Small intestine (tissue), 7 donors: ENCODE measurements around the gene DHRS1. TPM values are rescaled to one million over a fixed set of nuclear protein-coding genes. Genes with fewer than 3 reads are reported as not detected.
"Not testable (repeated sequence)": the region's sequence is repeated elsewhere in the genome, so short reads cannot be mapped to it uniquely, and the experiment has no call there.

Experiments used
- DNase-seq, 2 donors: peaks; one replicate each; pipeline versions ENCODE4 v3.0.0 to v3.0.0-alpha.2; 2013
- FAIRE-seq: peaks from 2 replicates; lab custom pipeline; 2012; peaks lifted over from hg19 to GRCh38; lab: Jason Lieb, UNC
- H3K27ac ChIP-seq, 3 donors: one replicate each; pipeline ENCODE4 v1.5.1; 2013; ENCODE audit warnings: low read length in 2 of 3, mild to moderate bottlenecking in 2 of 3, control low read depth in 1 of 3, inconsistent platforms in 1 of 3, low read depth in 1 of 3, moderate library complexity in 1 of 3
- H3K27me3 ChIP-seq, 3 donors: one replicate each; pipeline ENCODE4 v1.6.1; 2013; ENCODE audit warnings: low read length in 3 of 3, inconsistent platforms in 1 of 3; ENCODE audit not compliant: control insufficient read depth in 3 of 3, insufficient read depth in 3 of 3
- H3K36me3 ChIP-seq, 3 donors: one replicate each; pipeline ENCODE4 v1.6.1; 2013; ENCODE audit warnings: low read length in 3 of 3, inconsistent platforms in 1 of 3, low read depth in 1 of 3, mild to moderate bottlenecking in 1 of 3, moderate library complexity in 1 of 3; ENCODE audit not compliant: control insufficient read depth in 3 of 3, insufficient read depth in 2 of 3
- H3K4me1 ChIP-seq, 3 donors: one replicate each; pipeline ENCODE4 v1.6.1; 2013; ENCODE audit warnings: low read length in 2 of 3, inconsistent platforms in 1 of 3, low read depth in 1 of 3, mild to moderate bottlenecking in 1 of 3, moderate library complexity in 1 of 3; ENCODE audit not compliant: control insufficient read depth in 3 of 3, insufficient read depth in 2 of 3
- H3K4me3 ChIP-seq, 3 donors: one replicate each; pipeline ENCODE4 v1.5.1; 2013; ENCODE audit warnings: low read length in 3 of 3, control low read depth in 1 of 3, inconsistent platforms in 1 of 3, low read depth in 1 of 3, mild to moderate bottlenecking in 1 of 3, moderate library complexity in 1 of 3
- H3K9me3 ChIP-seq, 2 donors: one replicate each; pipeline ENCODE4 v1.6.1; 2013; ENCODE audit warnings: low read depth in 1 of 2, low read length in 1 of 2; ENCODE audit not compliant: control insufficient read depth in 2 of 2, insufficient read depth in 1 of 2
- WGBS, 3 donors: extraction: QIAGEN DNeasy Blood & Tissue Kit; methylation state at CpG; one replicate each; pipeline ENCODE4 v1.1.7; 2013; 5-methylcytosine and 5-hydroxymethylcytosine counted together
- polyA plus RNA-seq, 4 donors: library from polyadenylated mRNA; stranded (reverse) in 3 of 4; unstranded in 1 of 4; fragments of 200-250 nt in 3 of 4; fragments of 120-200 nt in 1 of 4; gene quantifications; one replicate each; pipeline versions ENCODE4 v1.2.1 to v1.2.3, GENCODE V29; 2013
- donor health status: healthy with polysubstance abuse.
- donor health status: control.
- donor health status: control.
- donor health status: Bipolar disorder and iron deficiency.
- donor health status: healthy.

DHRS1 gene
- polyA plus RNA-seq, 4 donors: 45.2 to 95.7 (median 66.5) TPM

DNA sequence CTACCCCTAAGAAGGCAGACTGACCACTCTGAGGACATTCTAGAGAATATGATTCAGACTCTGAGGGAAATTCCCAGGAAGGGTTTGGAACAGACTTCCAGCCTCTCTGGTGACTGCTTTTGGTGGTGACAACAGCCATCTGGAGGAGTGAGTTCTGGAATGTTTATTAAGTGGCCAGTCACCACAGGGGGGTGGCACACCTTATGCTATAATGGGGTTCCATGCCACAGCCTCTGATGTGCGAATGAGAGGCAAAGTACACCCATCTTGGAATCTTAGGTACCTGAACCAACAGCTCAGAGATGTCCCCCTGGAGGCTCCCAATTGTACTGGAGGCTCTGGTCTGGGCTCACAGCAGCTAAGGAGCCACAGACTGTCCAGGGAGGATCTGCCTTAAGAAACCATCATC is 47.7 kb downstream of the DHRS1 start:
- FAIRE-seq: no peak
- no peak for DNase-seq

DNA sequence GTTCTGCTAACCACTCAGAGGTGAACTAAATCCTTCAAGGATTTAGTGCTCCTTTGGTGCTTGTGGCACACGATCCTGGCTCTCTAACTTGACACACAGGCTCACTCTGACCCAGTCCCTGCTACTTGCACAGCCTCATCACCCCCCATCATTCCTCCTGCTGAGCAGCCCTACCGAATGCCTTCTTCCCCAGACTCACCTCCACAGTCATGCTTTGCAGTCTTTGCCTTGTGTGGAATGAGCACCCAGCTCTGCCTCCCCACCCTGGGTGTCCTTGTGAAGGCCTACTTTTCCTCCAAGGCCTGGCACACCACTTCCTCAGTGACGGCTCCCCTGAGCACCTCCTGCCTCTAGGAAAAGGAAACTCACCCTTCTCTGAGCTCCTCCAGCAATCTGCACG is 49.2 kb downstream of the DHRS1 start:
- H3K4me1 ChIP-seq: peaks cover 0 to 24% (median 0%) of the 10 kb centered on the region in 3 donors
- H3K36me3 ChIP-seq: peaks cover 0 to 38% (median 0%) of the 10 kb centered on the region in 3 donors
- H3K27ac ChIP-seq: no peak overlapping the region
- H3K9me3 ChIP-seq: no peaks in the 10 kb centered on the region
- no peak overlapping the region for H3K4me3 ChIP-seq
- DNase-seq (no peak), FAIRE-seq (no peak)
- 62 to 74% (median 68%) methylated on average over 4 of the region's 4 CpGs for WGBS, 3 donors
- H3K27me3 ChIP-seq: no peaks in the 10 kb centered on the region

More for the DNA sequence above, 47.7 kb downstream of the DHRS1 start:
- Histone ChIP-seq H3K4me1 (peaks cover 0 to 32% (median 0%) of the 10 kb centered on the region in 3 donors), H3K4me3 (no peak overlapping the region), H3K27ac (peak overlapping the region in 1 of 3 donors; percentile 39), H3K27me3 (no peaks in the 10 kb centered on the region), H3K36me3 (peaks cover 0 to 45% (median 0%) of the 10 kb centered on the region in 3 donors), H3K9me3 (no peaks in the 10 kb centered on the region)
- WGBS, 3 donors: 77 to 91% (median 87%) methylated on average over 1 of the region's 1 CpG

DNA sequence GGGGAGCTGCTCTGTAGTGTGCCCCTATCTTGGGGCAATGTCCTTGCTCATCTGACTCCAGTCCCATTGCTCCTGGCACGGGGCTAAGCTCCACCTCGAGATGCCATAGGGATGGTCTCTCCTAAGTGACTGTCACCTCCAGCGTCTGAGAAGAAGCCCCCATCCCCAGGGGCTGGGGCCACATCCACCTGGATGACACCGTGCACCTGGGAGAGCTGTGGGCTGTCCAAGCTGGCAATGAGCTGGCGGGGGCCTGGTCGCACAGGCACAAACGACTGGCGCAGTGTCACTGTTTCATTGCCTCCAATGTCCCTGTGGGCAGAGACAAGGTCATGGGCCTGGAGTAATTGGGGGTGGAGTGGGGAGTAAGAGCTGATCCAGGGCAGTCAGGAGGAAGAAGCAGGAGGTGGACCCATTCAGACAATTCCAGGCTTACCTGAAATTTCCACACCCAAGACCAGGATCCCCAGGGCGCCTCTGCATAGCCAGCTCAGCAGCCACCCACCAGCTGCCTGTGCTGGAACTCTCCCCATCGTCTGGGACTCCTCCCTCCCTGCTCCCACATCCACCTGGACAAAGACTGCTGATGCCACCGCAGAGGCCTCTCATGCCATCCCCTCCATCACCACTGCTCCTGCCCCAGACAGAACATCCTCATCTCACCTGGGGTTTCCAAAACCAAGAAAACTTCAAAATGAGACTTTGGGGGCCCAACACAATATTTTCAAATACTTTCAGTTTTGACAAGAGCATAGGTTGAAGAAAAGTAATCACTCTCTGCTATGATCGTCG is 50.2 kb downstream of the DHRS1 start:
- Histone ChIP-seq H3K4me3 (no peak overlapping the region), H3K27me3 (no peaks in the 10 kb centered on the region), H3K36me3 (peaks cover 0 to 29% (median 0%) of the 10 kb centered on the region in 3 donors), H3K9me3 (no peaks in the 10 kb centered on the region), H3K4me1 (peaks cover 0 to 17% (median 0%) of the 10 kb centered on the region in 3 donors), H3K27ac (no peak overlapping the region)
- FAIRE-seq (no peak), DNase-seq (no peak)
- 73 to 77% (median 74%) methylated on average over 13 of the region's 13 CpGs for WGBS, 3 donors

DNA sequence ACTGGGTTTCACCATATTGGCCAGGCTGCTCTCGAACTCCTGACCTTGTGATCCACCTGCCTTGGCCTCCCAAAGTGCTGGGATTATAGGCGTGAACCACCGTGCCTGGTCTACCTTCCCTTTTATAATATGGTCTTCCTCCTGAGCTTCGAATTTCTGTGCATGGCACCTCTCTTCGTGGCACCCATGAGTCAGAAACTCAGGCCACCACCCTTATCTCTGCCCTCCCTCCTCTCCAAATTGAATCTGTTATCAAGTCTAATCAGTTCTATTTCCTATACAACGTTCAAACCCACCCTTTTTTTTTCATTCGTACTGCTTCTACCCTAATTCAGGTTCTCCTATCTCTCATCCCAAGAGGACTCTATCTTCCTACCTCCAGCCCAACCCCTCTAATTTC is 52.2 kb downstream of the DHRS1 start:
- no peaks in the 10 kb centered on the region for H3K27me3 ChIP-seq
- H3K36me3 ChIP-seq: peaks cover 0 to 19% (median 0%) of the 10 kb centered on the region in 3 donors
- FAIRE-seq (no peak), DNase-seq (no peak)
- WGBS, 3 donors: 60 to 70% (median 69%) methylated on average over 7 of the region's 7 CpGs
- H3K27ac ChIP-seq: peak overlapping the region in 1 of 3 donors; percentile 73
- no peak overlapping the region for H3K4me3 ChIP-seq
- peaks cover 0 to 15% (median 0%) of the 10 kb centered on the region in 3 donors for H3K4me1 ChIP-seq
- no peaks in the 10 kb centered on the region for H3K9me3 ChIP-seq

DNA sequence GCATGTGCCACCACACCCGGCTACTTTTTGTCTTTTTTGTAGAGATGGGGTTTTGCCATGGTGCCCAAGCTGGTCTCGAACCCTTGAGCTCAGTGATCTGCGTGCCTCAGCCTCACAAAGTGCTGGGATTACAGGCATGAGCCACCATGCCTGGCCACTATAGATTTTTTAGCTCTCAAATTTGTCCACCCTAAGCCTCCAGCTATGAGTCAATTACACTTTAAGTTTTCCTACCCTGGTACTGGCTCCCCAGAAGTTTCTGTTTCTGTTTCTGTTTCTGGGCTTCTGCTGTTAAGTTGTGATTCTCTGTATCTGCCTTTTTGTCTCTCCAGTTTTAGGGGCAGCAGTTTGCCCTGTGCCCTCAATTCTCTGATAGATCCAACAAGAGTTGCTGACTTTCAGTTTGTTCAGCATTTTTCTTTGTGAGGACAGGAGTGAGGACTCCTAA is 52.8 kb downstream of the DHRS1 start:
- DNase-seq: peak; percentile 64 to 74
- H3K4me1 ChIP-seq: peaks cover 0 to 9% (median 0%) of the 10 kb centered on the region in 3 donors
- peak overlapping the region; percentile 6 to 87 (median 73) for H3K27ac ChIP-seq
- H3K27me3 ChIP-seq: no peaks in the 10 kb centered on the region
- no peaks in the 10 kb centered on the region for H3K9me3 ChIP-seq
- H3K36me3 ChIP-seq: peaks cover 0 to 16% (median 0%) of the 10 kb centered on the region in 3 donors
- FAIRE-seq: no peak
- WGBS, 3 donors: 52 to 67% (median 64%) methylated on average over 3 of the region's 3 CpGs
- H3K4me3 ChIP-seq: no peak overlapping the region

DNA sequence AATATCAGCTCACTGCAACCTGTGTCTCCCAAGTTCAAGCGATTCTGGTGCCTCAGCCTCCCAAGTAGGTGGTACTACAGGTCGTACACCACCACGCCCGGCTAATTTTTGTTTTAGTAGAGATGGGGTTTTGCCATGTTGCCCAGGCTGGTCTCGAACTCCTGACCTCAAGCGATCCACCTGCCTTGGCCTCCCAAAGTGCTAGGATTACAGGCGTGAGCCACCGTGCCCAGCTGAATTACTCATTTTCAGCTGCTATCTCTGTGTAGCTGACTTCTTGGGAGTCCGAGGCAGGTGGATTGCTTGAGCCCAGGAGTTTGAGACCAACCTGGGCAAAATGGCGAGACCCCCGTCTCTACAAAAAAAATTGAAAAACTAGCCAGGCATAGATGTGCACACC is 54.2 kb downstream of the DHRS1 start:
- Histone ChIP-seq H3K4me1 (peaks cover 0 to 24% (median 8%) of the 10 kb centered on the region in 3 donors), H3K36me3 (peaks cover 0 to 27% (median 0%) of the 10 kb centered on the region in 3 donors)
- not testable (repeated sequence) for DNase-seq, FAIRE-seq, H3K4me3 ChIP-seq, H3K9me3 ChIP-seq, H3K27me3 ChIP-seq, H3K27ac ChIP-seq
- 94 to 96% (median 94%) methylated on average over 11 of the region's 11 CpGs for WGBS, 3 donors

DNA sequence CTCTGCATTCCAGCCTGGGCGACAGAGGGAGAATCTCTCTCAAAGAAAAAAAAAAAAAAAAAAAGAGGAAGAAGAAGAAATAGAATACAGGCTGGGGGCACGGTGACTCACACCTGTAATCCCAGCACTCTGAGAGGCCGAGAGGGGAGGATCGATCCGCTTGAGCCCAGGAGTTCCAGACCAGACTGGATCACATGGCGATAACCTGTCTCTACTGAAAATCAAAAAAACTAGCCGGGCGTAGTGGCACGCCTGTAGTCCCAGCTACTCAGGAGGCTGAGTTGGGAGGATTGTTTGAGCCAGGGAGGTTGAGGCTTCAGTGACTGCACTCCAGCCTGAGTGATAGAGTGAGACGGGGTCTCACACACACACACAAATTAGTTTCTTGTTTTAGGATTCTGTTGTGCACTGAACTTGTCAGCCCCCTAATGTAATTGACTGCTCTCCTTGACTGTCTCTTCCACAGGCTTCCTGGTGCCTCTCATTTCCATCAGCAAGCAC is 56.2 kb downstream of the DHRS1 start:
- Histone ChIP-seq H3K4me3 (peak overlapping the region in 2 of 3 donors; percentile 64 to 78), H3K27ac (peak overlapping the region; percentile 99 to 100 (median 99)), H3K4me1 (peaks cover 0 to 30% (median 12%) of the 10 kb centered on the region in 3 donors), H3K9me3 (no peaks in the 10 kb centered on the region), H3K36me3 (peaks cover 6 to 29% (median 12%) of the 10 kb centered on the region in 3 donors), H3K27me3 (no peaks in the 10 kb centered on the region)
- DNase-seq (peak; percentile 47 to 61), FAIRE-seq (no peak)
- WGBS, 3 donors: 12 to 38% (median 32%) methylated on average over 10 of the region's 10 CpGs

DNA sequence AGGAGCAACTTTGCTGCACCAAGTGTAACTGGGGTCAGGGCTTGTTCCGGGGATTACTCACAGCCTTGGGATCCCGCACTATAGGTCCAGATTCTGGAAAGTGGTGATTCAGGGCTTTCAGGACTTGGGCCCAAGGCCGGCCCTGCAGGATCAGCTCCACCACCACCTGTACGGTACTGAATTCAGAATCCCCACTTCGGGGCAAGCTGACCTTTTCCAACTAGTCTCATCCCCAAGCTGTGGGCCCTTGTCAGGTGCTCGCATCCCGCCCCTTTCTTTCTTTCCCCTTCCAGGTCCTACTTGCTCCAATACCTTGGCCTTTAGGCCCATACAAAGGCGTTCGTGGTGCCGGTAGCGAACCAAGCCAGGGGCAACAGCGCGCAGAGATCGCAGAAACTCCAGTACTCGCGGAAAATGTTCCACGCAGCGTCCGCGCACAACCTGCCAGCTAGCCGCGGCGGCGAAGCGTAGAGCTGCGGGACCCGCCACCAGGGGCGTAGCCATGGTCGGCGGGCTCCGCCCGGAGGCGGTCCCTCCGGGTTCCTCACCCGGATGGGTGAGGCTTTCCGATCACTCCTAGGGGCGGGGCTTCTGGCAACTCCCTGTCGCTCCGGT is 57.6 kb downstream of the DHRS1 start:
- H3K4me1 ChIP-seq: peaks cover 0 to 30% (median 12%) of the 10 kb centered on the region in 3 donors
- FAIRE-seq (no peak), DNase-seq (peak; percentile 95 to 98)
- 1 to 2% (median 2%) methylated on average over 37 to 39 of the region's 39 CpGs for WGBS, 3 donors
- H3K27me3 ChIP-seq: no peaks in the 10 kb centered on the region
- peak overlapping the region; percentile 63 to 78 (median 64) for H3K4me3 ChIP-seq
- H3K36me3 ChIP-seq: peaks cover 13 to 43% (median 23%) of the 10 kb centered on the region in 3 donors
- peak overlapping the region; percentile 99 to 100 (median 99) for H3K27ac ChIP-seq
- H3K9me3 ChIP-seq: no peaks in the 10 kb centered on the region
